Inflammatory macrophage (primary cell): ENCODE results near the gene CUEDC2.
"Not testable (repeated sequence)": the region's sequence is repeated elsewhere in the genome, so short reads cannot be mapped to it uniquely, and the experiment has no call there.

Experiments used
- DNase-seq, 2 donors: peaks; one replicate each; pipeline ENCODE4 v3.0.0-alpha.2; 2020 to 2022

CUEDC2 gene

GRCh38 chr10:102454662-102455487 lies 22.5 kb upstream of the CUEDC2 start:
- DNase-seq = not testable (repeated sequence)

GRCh38 chr10:102453502-102453901 lies 21.1 kb upstream of the CUEDC2 start:
- DNase-seq = peak in 1 of 2 donors; percentile 20

GRCh38 chr10:102452672-102453340 lies 20.4 kb upstream of the CUEDC2 start:
- DNase-seq = peak; percentile 91 to 94

GRCh38 chr10:102451105-102451969 lies 19.0 kb upstream of the CUEDC2 start, which contains the start of gene C10orf95:
Gene C10orf95, minus strand, starts transcription at chr10:102451543. Its CDS starts 450 bp downstream, at chr10:102451093.
- DNase-seq = no peak

- peak; percentile 87 to 93 for DNase-seq
Measured at GRCh38 chr10:102450374-102451104, 18.2 kb upstream of the CUEDC2 start.

GRCh38 chr10:102450124-102450373 lies 17.7 kb upstream of the CUEDC2 start:
- DNase-seq = no peak

- peak; percentile 30 to 59 for DNase-seq
Measured at GRCh38 chr10:102449321-102450123, 17.1 kb upstream of the CUEDC2 start.

- DNase-seq = peak in 1 of 2 donors; percentile 77
Measured at GRCh38 chr10:102444851-102445250, 12.5 kb upstream of the CUEDC2 start.

GRCh38 chr10:102438374-102438773 lies 6.0 kb upstream of the CUEDC2 start:
- no peak for DNase-seq

GRCh38 chr10:102437515-102437914 lies 5.1 kb upstream of the CUEDC2 start:
- no peak for DNase-seq

- no peak for DNase-seq
Measured at GRCh38 chr10:102436312-102436711, 3.9 kb upstream of the CUEDC2 start.

- DNase-seq = peak; percentile 58 to 81
Measured at GRCh38 chr10:102435529-102436233, 3.3 kb upstream of the CUEDC2 start.

- no peak for DNase-seq
Measured at GRCh38 chr10:102435133-102435497, 2.7 kb upstream of the CUEDC2 start.

GRCh38 chr10:102434394-102435132 lies 2.2 kb upstream of the CUEDC2 start:
- DNase-seq = peak; percentile 41 to 54

- DNase-seq = peak; percentile 33 to 36
Measured at GRCh38 chr10:102433619-102434046, 1.3 kb upstream of the CUEDC2 start.

GRCh38 chr10:102431452-102432124 lies 786 bp downstream of the CUEDC2 start:
- no peak for DNase-seq

GRCh38 chr10:102429468-102429867 lies 2.9 kb downstream of the CUEDC2 start:
- DNase-seq = no peak

GRCh38 chr10:102426803-102427287 lies 5.5 kb downstream of the CUEDC2 start:
- no peak for DNase-seq

GRCh38 chr10:102425444-102425843 lies 6.9 kb downstream of the CUEDC2 start:
- DNase-seq = no peak
